HEK293T (cell line): ENCODE measurements around the gene LMLN.

ENCODE experiments used
- CTCF ChIA-PET: fragments of 350-600 bp; formaldehyde crosslinking; extraction: SDS; loops from one replicate; lab custom pipeline; 2021; ENCODE audit warnings: antibody characterized with exemption, inconsistent platforms; lab: Yijun Ruan, JAX
- POLR2A ChIA-PET: fragments of 350-600 bp; formaldehyde crosslinking; extraction: SDS; loops from one replicate; lab custom pipeline; 2020; ENCODE audit warnings: antibody characterized with exemption, inconsistent platforms; lab: Yijun Ruan, JAX
- DNase-seq: peaks from one replicate; pipeline ENCODE4 v3.0.0; 2012; ENCODE audit warnings: mixed read lengths; ENCODE audit errors: extremely low spot score
- ARNT ChIP-seq: fragments of 450-650 bp; IDR thresholded peaks from 2 replicates; pipeline ENCODE4 v1.6.1; 2017; ENCODE audit warnings: mild to moderate bottlenecking
- BHLHE40 ChIP-seq: fragments of 450-650 bp; IDR thresholded peaks from 2 replicates; pipeline ENCODE4 v1.6.1; 2016; ENCODE audit warnings: mild to moderate bottlenecking, moderate library complexity, borderline replicate concordance
- CTBP1 ChIP-seq: fragments of 450-650 bp; IDR thresholded peaks from 2 replicates; pipeline ENCODE4 v1.6.1; 2016; ENCODE audit warnings: borderline replicate concordance
- ELF4 ChIP-seq: fragments of 450-650 bp; IDR thresholded peaks from 2 replicates; pipeline ENCODE4 v1.6.1; 2017; ENCODE audit warnings: antibody characterized with exemption
- FOXA1 ChIP-seq: fragments of 450-650 bp; IDR thresholded peaks from 2 replicates; pipeline ENCODE4 v1.6.1; 2016; ENCODE audit warnings: mild to moderate bottlenecking
- FOXK2 ChIP-seq: fragments of 450-650 bp; IDR thresholded peaks from 2 replicates; pipeline ENCODE4 v1.6.1; 2016; ENCODE audit warnings: mild to moderate bottlenecking
- FOXM1 ChIP-seq: fragments of 450-650 bp; IDR thresholded peaks from 2 replicates; pipeline ENCODE4 v1.6.1; 2017; ENCODE audit warnings: mild to moderate bottlenecking, borderline replicate concordance
- HDGF ChIP-seq: fragments of 450-650 bp; IDR thresholded peaks from 2 replicates; pipeline ENCODE4 v1.6.1; 2017; ENCODE audit warnings: antibody characterized with exemption, borderline replicate concordance
- L3MBTL2 ChIP-seq: fragments of 450-650 bp; conservative IDR thresholded peaks from 2 replicates; pipeline ENCODE4 v1.6.1; 2016; ENCODE audit warnings: mild to moderate bottlenecking
- LEF1 ChIP-seq: fragments of 450-650 bp; IDR thresholded peaks from 2 replicates; pipeline ENCODE4 v1.6.1; 2017; ENCODE audit warnings: mild to moderate bottlenecking, borderline replicate concordance
- NFRKB ChIP-seq: fragments of 450-650 bp; IDR thresholded peaks from 2 replicates; pipeline ENCODE4 v1.6.1; 2016; ENCODE audit warnings: mild to moderate bottlenecking, moderate library complexity
- PKNOX1 ChIP-seq: fragments of 450-650 bp; IDR thresholded peaks from 2 replicates; pipeline ENCODE4 v1.6.1; 2016
- SP1 ChIP-seq: fragments of 450-650 bp; IDR thresholded peaks from 2 replicates; pipeline ENCODE4 v1.6.1; 2017
- SUZ12 ChIP-seq: fragments of 450-650 bp; IDR thresholded peaks from 2 replicates; pipeline ENCODE4 v1.6.1; 2016; ENCODE audit warnings: mild to moderate bottlenecking
- TARDBP ChIP-seq: fragments of 450-650 bp; IDR thresholded peaks from 2 replicates; pipeline ENCODE4 v1.6.1; 2016
- ZNF384 ChIP-seq: fragments of 450-650 bp; IDR thresholded peaks from 2 replicates; pipeline ENCODE4 v1.6.1; 2016

LMLN gene

GRCh38 chr3:197936819-197937384 is 23.1 kb upstream of the LMLN start:
- no peak for DNase-seq
- TF ChIP-seq L3MBTL2 (no peak), SP1 (no peak), LEF1 (no peak), ZNF384 (no peak), ARNT (no peak), FOXA1 (no peak), BHLHE40 (no peak)
- ChIA-PET CTCF (interaction anchor here (0.6 kb wide), 1 partner anchor 153 kb away, joined by 3 read pairs; no protein-coding TSS in a partner anchor), POLR2A (no interaction called here)

GRCh38 chr3:197940745-197941384 is 19.2 kb upstream of the LMLN start:
- DNase-seq: no peak
- TF ChIP-seq SP1 (no peak), FOXA1 (no peak), LEF1 (no peak), CTBP1 (no peak), SUZ12 (no peak), NFRKB (no peak), FOXM1 (no peak), BHLHE40 (no peak), HDGF (no peak), TARDBP (no peak), FOXK2 (no peak), PKNOX1 (no peak)
- ChIA-PET CTCF (no interaction called here), POLR2A (no interaction called here)

- TF ChIP-seq NFRKB (no peak), FOXK2 (no peak), TARDBP (no peak), ZNF384 (no peak), CTBP1 (no peak), HDGF (no peak), FOXM1 (no peak), SUZ12 (no peak), SP1 (no peak), L3MBTL2 (no peak), ELF4 (no peak), ARNT (no peak), PKNOX1 (no peak), FOXA1 (no peak), BHLHE40 (no peak), LEF1 (no peak)
- CTCF ChIA-PET: no interaction called here
- peak; percentile 26 for DNase-seq
- POLR2A ChIA-PET: interaction anchor here (1.0 kb wide), 1 partner anchor 20 kb away, joined by 3 read pairs; no protein-coding TSS in a partner anchor
These were observed 17.0 kb upstream of the LMLN start for GRCh38 chr3:197942956-197943556.

GRCh38 chr3:197949191-197949777 is 10.7 kb upstream of the LMLN start:
- CTCF ChIA-PET: no interaction called here

More at GRCh38 chr3:197949191-197949777, 10.7 kb upstream of the LMLN start:
- TF ChIP-seq FOXK2: no peak
- no peak for TF ChIP-seq CTBP1
- TF ChIP-seq ZNF384: no peak
- no peak for TF ChIP-seq LEF1
- TF ChIP-seq L3MBTL2: no peak; the same call in 1 of the 2 replicates
- no peak for TF ChIP-seq FOXM1
- TF ChIP-seq SUZ12: no peak
- TF ChIP-seq PKNOX1: no peak
- no peak for TF ChIP-seq NFRKB
- TF ChIP-seq ELF4: no peak
- no peak for TF ChIP-seq BHLHE40
- TF ChIP-seq ARNT: no peak
- no peak for TF ChIP-seq FOXA1
- TF ChIP-seq HDGF: no peak
- POLR2A ChIA-PET: interaction anchor here (0.7 to 1.8 kb wide), 2 partner anchors 10 to 131 kb away, joined by 3 to 5 read pairs; a partner anchor contains a TSS
- no peak for DNase-seq
